K562 (cell line): Measurements from ENCODE around the gene CSMD2. TPM values are rescaled to one million over a fixed set of nuclear protein-coding genes. Genes with fewer than 3 reads are reported as not detected.

ENCODE experiments used
- KDM5B ChIP-seq: fragments of 200-600 bp; sonication (generic); IDR thresholded peaks from 2 replicates; pipeline ENCODE4 v1.6.1; 2012; ENCODE audit warnings: low read depth, mild to moderate bottlenecking, moderate library complexity, low read length, control low read depth, inconsistent platforms; ENCODE audit not compliant: insufficient replicate concordance
- POLR2B ChIP-seq: fragments of 450-650 bp; IDR thresholded peaks from 2 replicates; pipeline ENCODE4 v1.6.1; 2018; ENCODE audit warnings: low read depth; ENCODE audit not compliant: partially characterized antibody
- PURB ChIP-seq: sonication (generic); formaldehyde crosslinking; IDR thresholded peaks from 2 replicates; pipeline ENCODE4 v1.9.0; 2021; ENCODE audit warnings: low read depth, mild to moderate bottlenecking, missing genetic modification reagents
- SRSF1 ChIP-seq: fragments of 200-400 bp; formaldehyde crosslinking; IDR thresholded peaks from 2 replicates; pipeline ENCODE4 v1.6.1; 2017; ENCODE audit warnings: mild to moderate bottlenecking, low read depth, low read length, moderate library complexity
- WHSC1 ChIP-seq: IDR thresholded peaks from one replicate; pipeline ENCODE4 v1.6.1; 2012; ENCODE audit warnings: low read length, control low read depth, inconsistent platforms
- ZBTB11 ChIP-seq, 3 experiments: fragments of 200-800 bp in 1 of 3; fragments of 250-450 bp in 1 of 3; fragments of 450-650 bp in 1 of 3; sonication (Bioruptor Pico) in 1 of 3; sonication (Bioruptor generic) in 1 of 3; formaldehyde crosslinking in 1 of 3; IDR thresholded peaks; 2 replicates each; pipeline versions ENCODE4 v1.6.1 to v1.8.0; 2016 to 2022; ENCODE audit warnings: mild to moderate bottlenecking in 2 of 3, missing genetic modification characterization in 2 of 3, missing compliant biosample characterization in 1 of 3, moderate library complexity in 1 of 3
- polyA plus RNA-seq, 8 experiments: library from polyadenylated mRNA; depleted of rRNA in 4 of 8; stranded (reverse) in 5 of 8; unstranded in 3 of 8; fragments of >200 nt; fragmentation: Nextera tagmentation in 2 of 8; fragmentation: Illumina TruSeq in 1 of 8; extraction: Ambion mirVana in 2 of 8; extraction: Trizol in 1 of 8; gene quantifications; 2 replicates each; pipeline versions ENCODE4 v1.2.1 to v1.2.3, GENCODE V29; 2011 to 2014; ENCODE audit warnings: inconsistent platforms in 1 of 8, missing spikeins in 1 of 8
- total RNA-seq, 7 experiments: library from RNA; depleted of rRNA in 6 of 7; stranded (reverse); fragments of >200 nt in 6 of 7; fragmentation: Illumina TruSeq in 2 of 7; extraction: Trizol in 2 of 7; gene quantifications; 2 replicates each; pipeline versions ENCODE4 v1.2.1 to v1.2.3, GENCODE V29; 2011 to 2021; ENCODE audit warnings: low replicate concordance in 1 of 7
- TF ChIP-seq, protein P1 (sequence below): fragments of 450-650 bp; IDR thresholded peaks from 2 replicates; pipeline ENCODE4 v1.6.1; 2018; ENCODE audit not compliant: partially characterized antibody

The CSMD2 gene
- total and polyA plus RNA-seq, 9 of the 15 experiments (the other 6 are each of a cell fraction or from before 2014, with no cell fraction given), result not detected

GRCh38 chr1:33548721-33549120, 616.3 kb downstream of the CSMD2 start (continued):
- TF ChIP-seq, protein P1, sequence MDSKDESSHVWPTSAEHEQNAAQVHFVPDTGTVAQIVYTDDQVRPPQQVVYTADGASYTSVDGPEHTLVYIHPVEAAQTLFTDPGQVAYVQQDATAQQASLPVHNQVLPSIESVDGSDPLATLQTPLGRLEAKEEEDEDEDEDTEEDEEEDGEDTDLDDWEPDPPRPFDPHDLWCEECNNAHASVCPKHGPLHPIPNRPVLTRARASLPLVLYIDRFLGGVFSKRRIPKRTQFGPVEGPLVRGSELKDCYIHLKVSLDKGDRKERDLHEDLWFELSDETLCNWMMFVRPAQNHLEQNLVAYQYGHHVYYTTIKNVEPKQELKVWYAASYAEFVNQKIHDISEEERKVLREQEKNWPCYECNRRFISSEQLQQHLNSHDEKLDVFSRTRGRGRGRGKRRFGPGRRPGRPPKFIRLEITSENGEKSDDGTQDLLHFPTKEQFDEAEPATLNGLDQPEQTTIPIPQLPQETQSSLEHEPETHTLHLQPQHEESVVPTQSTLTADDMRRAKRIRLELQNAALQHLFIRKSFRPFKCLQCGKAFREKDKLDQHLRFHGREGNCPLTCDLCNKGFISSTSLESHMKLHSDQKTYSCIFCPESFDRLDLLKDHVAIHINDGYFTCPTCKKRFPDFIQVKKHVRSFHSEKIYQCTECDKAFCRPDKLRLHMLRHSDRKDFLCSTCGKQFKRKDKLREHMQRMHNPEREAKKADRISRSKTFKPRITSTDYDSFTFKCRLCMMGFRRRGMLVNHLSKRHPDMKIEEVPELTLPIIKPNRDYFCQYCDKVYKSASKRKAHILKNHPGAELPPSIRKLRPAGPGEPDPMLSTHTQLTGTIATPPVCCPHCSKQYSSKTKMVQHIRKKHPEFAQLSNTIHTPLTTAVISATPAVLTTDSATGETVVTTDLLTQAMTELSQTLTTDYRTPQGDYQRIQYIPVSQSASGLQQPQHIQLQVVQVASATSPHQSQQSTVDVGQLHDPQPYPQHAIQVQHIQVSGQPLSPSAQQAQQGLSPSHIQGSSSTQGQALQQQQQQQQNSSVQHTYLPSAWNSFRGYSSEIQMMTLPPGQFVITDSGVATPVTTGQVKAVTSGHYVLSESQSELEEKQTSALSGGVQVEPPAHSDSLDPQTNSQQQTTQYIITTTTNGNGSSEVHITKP, result no peak
- no peak for TF ChIP-seq PURB (CRISPR knock-in tag)
- TF ChIP-seq POLR2B, result no peak
- no peak for TF ChIP-seq SRSF1
- no peak for TF ChIP-seq KDM5B
- TF ChIP-seq WHSC1, result no peak
- no peak for TF ChIP-seq ZBTB11 (CRISPR knock-in tag; IDR thresholded peaks at IDR 0.05)
